ENCODE measurements around the gene AUH. TPM values are rescaled to one million over a fixed set of nuclear protein-coding genes. Genes with fewer than 3 reads are reported as not detected.

The AUH gene
- total and polyA plus RNA-seq, 9 of the 15 experiments (the other 6 are each of a cell fraction or from before 2014, with no cell fraction given), result 3.4 to 29.0 (median 10.1) TPM

- Histone ChIP-seq H3K79me2 (ENCODE audit: control insufficient read depth, insufficient read depth, low read length) (no peaks in the 10 kb centered on the region; the same call in 2 of the 3 replicates), H3K36me3 (ENCODE audit: control insufficient read depth, insufficient read depth, low read length) (no peaks in the 10 kb centered on the region), H3K9me1 (ENCODE audit: control insufficient read depth, insufficient read depth, low read length) (no peaks in the 10 kb centered on the region), H3K4me3 (no peak overlapping the region), H3K27me3 (ENCODE audit: control insufficient read depth in 2 of 2, insufficient read depth in 2 of 2, low read length in 2 of 2) (no peaks in the 10 kb centered on the region), H3K4me2 (ENCODE audit: insufficient read depth, low read length) (no peak overlapping the region), H4K20me1 (replicated peaks; ENCODE audit: control insufficient read depth, insufficient read depth, low read length) (no peaks in the 10 kb centered on the region), H2AFZ (ENCODE audit: low read depth, low read length) (no peak overlapping the region), H3K27ac (ENCODE audit: extremely low read depth, low read depth, low read length) (no peak overlapping the region), H3K9me3 (replicated peaks; ENCODE audit: control insufficient read depth, insufficient read depth, low read depth, low read length) (no peaks in the 10 kb centered on the region), H3K9ac (ENCODE audit: insufficient read depth in 1 of 2, low read depth in 2 of 2, low read length in 2 of 2) (no peak overlapping the region), H3K4me1 (replicated peaks in 1 of 2; ENCODE audit: control insufficient read depth in 2 of 2, insufficient read depth in 2 of 2, low read length in 2 of 2) (no peaks in the 10 kb centered on the region)
- ChIA-PET POLR2A (no interaction called here), CTCF (ENCODE audit: low intra/inter-chr PET ratio) (no interaction called here)
- no TSS peak for BruUV-seq (replicated peaks)
- WGBS (ENCODE audit: insufficient coverage, low coverage, missing lambda C conversion rate), result 87% methylated on average over 8 of the region's 9 CpGs
- intact Hi-C loops (cut with micrococcal nuclease), result no loop called here
- in situ Hi-C loops (cut with MboI), result no loop called here
- no peak for FAIRE-seq
- no peak for DNase-seq (ENCODE audit: extremely low read depth in 1 of 4, low spot score in 3 of 4)
- no peak for ATAC-seq
- TF ChIP-seq, protein P1, sequence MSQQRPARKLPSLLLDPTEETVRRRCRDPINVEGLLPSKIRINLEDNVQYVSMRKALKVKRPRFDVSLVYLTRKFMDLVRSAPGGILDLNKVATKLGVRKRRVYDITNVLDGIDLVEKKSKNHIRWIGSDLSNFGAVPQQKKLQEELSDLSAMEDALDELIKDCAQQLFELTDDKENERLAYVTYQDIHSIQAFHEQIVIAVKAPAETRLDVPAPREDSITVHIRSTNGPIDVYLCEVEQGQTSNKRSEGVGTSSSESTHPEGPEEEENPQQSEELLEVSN (IDR thresholded peaks at IDR 0.05; ENCODE audit: borderline replicate concordance in 1 of 2, extremely low read depth in 1 of 2, insufficient read depth in 1 of 2, insufficient read length in 1 of 2, low read depth in 1 of 2, low read length in 1 of 2, poor library complexity in 1 of 2, severe bottlenecking in 1 of 2), result no peak
- TF ChIP-seq ZNF3 (CRISPR knock-in tag; IDR thresholded peaks at IDR 0.05) (no peak), ZFP30 (CRISPR knock-in tag; IDR thresholded peaks at IDR 0.05; ENCODE audit: borderline replicate concordance) (no peak), HNRNPLL (IDR thresholded peaks at IDR 0.05; ENCODE audit: low read depth, low read length, poor library complexity, severe bottlenecking) (no peak), IRF2 (CRISPR knock-in tag; IDR thresholded peaks at IDR 0.05) (no peak), COPS2 (conservative IDR thresholded peaks at IDR 0.05) (no peak), TEAD2 (tag; IDR thresholded peaks at IDR 0.05) (no peak), SMAD3 (CRISPR knock-in tag; conservative IDR thresholded peaks at IDR 0.05) (no peak), E2F5 (CRISPR knock-in tag; IDR thresholded peaks at IDR 0.05) (no peak), NFXL1 (CRISPR knock-in tag; IDR thresholded peaks at IDR 0.05) (no peak), CHD2 (IDR thresholded peaks at IDR 0.05; ENCODE audit: low read depth, low read length) (no peak), ZC3H4 (CRISPR knock-in tag; IDR thresholded peaks at IDR 0.05; ENCODE audit: borderline replicate concordance) (no peak), XRCC3 (IDR thresholded peaks at IDR 0.05) (no peak)
- TF ChIP-seq, protein P2, sequence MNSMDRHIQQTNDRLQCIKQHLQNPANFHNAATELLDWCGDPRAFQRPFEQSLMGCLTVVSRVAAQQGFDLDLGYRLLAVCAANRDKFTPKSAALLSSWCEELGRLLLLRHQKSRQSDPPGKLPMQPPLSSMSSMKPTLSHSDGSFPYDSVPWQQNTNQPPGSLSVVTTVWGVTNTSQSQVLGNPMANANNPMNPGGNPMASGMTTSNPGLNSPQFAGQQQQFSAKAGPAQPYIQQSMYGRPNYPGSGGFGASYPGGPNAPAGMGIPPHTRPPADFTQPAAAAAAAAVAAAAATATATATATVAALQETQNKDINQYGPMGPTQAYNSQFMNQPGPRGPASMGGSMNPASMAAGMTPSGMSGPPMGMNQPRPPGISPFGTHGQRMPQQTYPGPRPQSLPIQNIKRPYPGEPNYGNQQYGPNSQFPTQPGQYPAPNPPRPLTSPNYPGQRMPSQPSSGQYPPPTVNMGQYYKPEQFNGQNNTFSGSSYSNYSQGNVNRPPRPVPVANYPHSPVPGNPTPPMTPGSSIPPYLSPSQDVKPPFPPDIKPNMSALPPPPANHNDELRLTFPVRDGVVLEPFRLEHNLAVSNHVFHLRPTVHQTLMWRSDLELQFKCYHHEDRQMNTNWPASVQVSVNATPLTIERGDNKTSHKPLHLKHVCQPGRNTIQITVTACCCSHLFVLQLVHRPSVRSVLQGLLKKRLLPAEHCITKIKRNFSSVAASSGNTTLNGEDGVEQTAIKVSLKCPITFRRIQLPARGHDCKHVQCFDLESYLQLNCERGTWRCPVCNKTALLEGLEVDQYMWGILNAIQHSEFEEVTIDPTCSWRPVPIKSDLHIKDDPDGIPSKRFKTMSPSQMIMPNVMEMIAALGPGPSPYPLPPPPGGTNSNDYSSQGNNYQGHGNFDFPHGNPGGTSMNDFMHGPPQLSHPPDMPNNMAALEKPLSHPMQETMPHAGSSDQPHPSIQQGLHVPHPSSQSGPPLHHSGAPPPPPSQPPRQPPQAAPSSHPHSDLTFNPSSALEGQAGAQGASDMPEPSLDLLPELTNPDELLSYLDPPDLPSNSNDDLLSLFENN (IDR thresholded peaks at IDR 0.05; ENCODE audit: low read depth in 2 of 2, low read length in 2 of 2), result no peak
- TF ChIP-seq, protein P3, sequence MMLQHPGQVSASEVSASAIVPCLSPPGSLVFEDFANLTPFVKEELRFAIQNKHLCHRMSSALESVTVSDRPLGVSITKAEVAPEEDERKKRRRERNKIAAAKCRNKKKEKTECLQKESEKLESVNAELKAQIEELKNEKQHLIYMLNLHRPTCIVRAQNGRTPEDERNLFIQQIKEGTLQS (IDR thresholded peaks at IDR 0.05), result no peak
- TF ChIP-seq, protein P3 (CRISPR knock-in tag; conservative IDR thresholded peaks at IDR 0.05), result no peak
Observed at GRCh38 chr9:91305596-91306295, 56.0 kb downstream of the AUH start.

Measured in K562 (cell line).